ENCODE results near the gene PRSS22.
A peak's percentile ranks its signal among the peaks of the same experiment; 100 is the strongest.

Gene PRSS22

GRCh38 chr16:2852003-2852730, 5.8 kb downstream of the PRSS22 start:
- no peak for DNase-seq

GRCh38 chr16:2848933-2849725, 8.8 kb downstream of the PRSS22 start:
- DNase-seq = no peak

DNA sequence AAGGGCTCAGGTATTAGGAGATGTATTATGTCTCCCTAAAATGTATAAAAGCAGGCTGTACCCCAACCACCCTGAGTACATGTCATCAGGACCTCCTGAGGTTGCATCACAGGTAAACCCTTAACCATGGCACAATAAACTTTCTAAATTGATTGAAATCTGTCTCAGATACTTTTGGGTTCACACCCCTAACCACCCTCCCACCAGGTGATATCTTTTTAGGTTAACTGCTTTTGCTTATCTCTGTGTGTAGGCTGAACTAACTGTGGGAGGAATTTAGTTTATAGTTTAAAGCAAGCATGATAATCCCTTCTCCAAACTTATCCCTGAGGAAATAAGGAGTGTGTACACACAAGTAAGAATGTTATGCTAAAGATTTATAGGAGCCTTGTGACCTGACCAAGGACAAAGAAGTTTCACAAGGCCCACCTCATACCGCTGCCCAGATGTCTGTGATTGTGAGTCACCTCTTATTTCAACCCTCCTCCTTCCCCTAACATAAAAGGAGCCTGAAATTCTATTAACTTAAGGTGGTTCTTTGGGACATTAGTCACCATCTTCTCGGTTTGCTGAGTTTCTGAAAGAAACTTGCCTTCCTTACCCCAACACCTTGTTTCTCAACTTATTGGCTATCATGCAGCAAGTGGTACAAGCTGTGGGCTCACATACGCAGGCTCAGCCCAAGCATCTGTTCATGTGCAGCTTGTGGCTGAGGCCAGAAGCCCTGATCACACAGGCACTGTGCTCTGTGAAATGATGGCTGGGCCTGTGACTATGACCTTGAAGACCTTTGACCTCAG, 11.3 kb downstream of the PRSS22 start:
- DNase-seq = no peak

DNA sequence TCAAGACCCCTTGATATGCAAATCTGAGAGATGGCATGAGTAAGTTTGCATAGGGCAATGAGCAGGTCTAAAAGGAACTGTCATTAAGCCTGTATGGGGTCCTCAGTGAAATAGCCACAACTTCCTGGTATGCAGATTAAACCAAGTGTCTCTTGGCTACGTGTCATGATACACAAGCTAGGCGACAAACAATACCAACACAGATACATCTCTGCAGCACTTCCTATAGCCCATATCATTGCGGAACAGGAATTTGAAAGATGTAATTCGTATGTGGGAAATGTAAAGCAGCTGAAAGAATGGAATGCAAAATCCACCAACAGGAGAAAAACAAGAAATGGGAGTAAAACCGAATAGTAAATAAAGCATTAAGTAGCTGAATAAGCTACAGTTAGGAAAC, 12.9 kb downstream of the PRSS22 start:
- DNase-seq = no peak

GRCh38 chr16:2843526-2843925, 14.4 kb downstream of the PRSS22 start:
- DNase-seq = no peak

DNA sequence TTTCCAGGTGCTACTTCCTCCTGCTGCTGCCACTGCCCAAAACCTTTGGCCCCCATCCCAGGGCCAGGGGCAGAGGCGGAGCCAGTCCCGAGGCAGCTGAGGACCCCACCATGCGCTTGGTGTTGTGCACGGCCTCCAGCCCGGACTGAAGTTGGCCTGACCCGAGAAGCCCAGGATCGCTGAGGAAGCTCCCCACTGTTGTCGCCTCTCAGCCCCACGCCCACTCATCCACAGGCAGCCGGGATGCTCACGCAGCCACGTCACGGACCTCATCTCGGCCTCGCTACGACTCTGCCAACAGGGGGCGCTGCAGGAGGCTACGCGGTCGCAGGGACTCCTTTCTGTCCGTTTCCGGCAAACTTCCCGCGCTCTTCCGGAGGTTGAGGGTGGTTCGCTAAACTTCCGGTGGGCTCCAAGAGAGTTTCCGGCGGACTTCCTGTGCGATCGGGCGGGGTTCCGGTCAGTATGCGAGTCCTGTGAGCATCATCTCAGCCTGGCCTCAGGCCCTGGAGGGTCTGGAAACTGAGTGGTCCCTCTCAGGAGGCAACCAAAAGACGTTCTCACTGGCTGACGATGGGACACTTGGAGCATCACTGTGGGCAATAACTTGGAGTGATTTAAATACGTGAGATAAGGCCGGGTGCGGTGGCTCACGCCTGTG, 15.5 kb downstream of the PRSS22 start:
- peak; percentile 61 for DNase-seq

DNA sequence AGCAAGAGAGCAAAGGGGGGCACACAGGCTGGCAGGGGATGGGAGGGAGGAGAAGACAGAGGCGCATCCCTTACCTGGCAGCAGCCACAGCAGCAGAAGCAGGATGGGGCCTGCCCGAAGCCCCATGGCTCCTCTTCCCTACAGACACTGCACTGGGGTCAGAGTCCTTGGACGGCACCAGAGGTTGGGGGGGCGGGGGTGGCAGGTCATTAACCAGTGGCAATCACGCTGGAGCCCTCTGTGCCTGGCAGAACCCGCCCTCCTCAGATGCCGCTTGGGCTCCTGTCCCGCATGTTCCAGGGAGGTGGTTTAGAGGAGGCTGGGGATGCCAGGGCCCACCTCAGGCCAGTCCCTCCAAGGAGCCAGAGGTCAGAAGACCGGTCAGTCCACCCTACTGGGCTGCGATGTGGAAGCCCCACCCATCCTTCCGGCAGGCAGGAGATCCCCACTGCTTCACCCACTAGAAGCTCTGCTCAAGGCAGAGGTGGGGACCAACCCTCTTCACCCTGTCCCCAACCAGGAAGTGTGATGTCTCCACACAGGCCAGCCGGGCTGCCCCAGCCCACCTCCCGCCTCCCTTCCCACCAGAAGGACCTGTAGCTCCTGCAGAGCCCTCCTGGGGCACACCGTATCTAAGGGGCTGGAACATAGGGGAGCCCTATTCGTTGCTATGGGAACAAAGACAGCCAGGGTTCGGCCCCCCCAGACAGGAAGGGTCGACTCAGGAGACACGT, 16.2 kb downstream of the PRSS22 start:
- no peak for DNase-seq

GRCh38 chr16:2840914-2841313, 17.1 kb downstream of the PRSS22 start:
- no peak for DNase-seq

GRCh38 chr16:2839650-2840450, 18.1 kb downstream of the PRSS22 start:
- no peak for DNase-seq

GRCh38 chr16:2838928-2839327, 19.0 kb downstream of the PRSS22 start:
- DNase-seq = peak; percentile 38

DNA sequence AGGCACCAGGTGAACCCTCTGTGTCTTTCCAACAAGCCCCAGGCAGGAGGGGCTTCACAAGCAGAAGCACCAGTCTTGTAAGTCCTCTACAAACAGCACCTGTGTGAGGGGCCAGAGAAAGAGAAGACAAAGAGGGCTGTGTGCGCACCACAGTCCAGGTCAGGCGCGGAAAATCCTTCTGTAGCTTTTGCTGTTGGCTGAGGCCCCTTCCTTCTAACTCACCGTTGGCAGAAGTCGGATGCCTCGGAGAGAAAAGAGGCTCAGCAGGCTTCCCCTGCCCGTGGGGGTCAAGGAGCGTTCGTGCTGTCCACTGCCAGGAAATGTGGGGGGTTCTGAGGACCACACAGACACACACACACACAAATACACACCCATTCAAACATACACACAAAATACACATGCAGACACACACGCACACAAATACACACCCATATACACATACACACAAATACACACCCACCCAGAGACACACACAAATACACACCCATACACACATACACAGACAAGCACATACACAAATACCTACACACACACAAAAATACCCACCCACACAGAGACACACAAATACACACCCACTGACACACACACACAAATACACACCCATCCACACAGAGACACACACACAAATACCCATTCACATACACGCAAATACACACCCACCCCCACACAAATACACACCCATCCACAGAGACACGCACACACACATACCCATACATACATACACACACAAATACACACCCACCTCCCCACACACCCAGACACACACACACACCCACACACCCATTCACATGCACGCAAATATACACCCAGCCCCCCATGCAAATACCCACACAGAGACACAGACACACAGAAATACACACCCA, 21.1 kb downstream of the PRSS22 start:
- DNase-seq = no peak

GRCh38 chr16:2835638-2836493, 22.1 kb downstream of the PRSS22 start:
- DNase-seq = no peak

DNA sequence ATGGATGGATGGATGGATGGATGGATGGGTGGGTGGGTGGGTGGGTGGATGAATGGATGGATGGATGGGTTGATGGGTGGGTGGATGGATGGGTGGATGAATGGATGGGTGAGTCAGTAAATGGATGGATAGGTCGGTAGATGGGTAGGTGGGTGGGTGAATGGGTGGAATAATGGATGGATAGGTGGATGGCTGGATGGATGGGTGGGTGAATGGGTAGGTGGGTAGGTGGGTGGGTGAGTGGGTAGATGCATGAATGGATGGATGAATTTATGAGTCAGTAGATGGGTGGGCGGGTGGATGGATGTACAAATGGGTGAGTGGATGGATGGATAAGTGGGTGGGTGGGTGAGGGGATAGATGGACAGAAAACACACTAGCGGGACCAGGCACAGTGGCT, 23.0 kb downstream of the PRSS22 start:
- no peak for DNase-seq

DNA sequence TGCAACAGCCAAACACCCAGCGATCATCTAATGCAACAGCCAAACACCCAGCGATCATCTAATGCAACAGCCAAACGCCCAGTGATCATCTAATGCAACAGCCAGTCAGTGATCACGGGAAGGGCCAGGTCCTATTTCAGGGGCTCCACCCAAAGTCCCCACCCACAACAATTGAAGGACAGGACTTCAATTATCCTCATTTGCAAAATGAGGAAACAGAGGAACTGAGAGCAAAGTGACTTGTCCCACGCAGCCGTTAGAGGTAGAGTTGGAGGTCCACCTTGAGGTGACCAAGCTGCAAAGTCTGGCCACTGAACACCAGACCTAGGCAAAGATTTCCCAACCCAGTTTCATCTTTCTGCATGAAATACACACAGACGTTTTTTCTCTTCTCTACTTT, 24.2 kb downstream of the PRSS22 start:
- no peak for DNase-seq

DNA sequence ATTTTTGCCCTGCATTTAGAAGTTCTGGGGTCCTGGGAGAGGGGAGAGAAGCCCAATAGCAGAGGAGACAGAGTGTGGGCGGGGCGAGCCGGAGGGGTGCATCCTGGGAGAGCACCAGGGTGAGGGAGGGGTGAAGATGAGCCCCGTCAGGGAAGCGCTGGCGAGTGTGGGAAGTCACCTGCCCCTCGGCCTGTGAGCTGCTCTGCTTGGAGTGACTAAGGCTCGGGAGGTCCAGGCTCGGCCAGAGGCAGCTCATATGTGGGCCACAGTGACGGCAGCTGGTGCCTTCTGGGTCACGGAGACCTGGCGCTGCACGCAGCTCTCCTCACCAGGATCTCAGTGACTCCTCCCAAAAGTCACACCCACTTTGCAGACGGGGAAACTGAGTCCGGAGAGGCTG, 26.8 kb downstream of the PRSS22 start:
- DNase-seq = no peak

DNA sequence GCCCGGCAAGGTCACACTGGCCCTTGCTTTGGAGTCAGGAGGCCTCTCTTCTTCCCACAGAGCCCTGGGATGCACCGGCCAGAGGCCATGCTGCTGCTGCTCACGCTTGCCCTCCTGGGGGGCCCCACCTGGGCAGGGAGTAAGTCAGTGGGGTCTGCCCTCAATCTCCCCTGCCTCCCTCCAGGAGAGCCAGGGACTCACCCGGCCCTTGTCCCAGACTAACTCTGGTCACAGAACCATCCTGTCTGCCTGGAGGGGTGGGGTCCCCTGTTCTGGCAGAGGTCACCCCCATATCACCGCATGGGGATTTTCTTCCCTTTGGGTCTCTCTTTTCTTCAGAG, 27.6 kb downstream of the PRSS22 start:
- DNase-seq = no peak

- no peak for DNase-seq
These were observed 28.2 kb downstream of the PRSS22 start, which contains the start of gene ZG16B for GRCh38 chr16:2829501-2830354. TSS of gene ZG16B (plus strand) at chr16:2830303. CDS start at chr16:2830442, 139 bp downstream.

DNA sequence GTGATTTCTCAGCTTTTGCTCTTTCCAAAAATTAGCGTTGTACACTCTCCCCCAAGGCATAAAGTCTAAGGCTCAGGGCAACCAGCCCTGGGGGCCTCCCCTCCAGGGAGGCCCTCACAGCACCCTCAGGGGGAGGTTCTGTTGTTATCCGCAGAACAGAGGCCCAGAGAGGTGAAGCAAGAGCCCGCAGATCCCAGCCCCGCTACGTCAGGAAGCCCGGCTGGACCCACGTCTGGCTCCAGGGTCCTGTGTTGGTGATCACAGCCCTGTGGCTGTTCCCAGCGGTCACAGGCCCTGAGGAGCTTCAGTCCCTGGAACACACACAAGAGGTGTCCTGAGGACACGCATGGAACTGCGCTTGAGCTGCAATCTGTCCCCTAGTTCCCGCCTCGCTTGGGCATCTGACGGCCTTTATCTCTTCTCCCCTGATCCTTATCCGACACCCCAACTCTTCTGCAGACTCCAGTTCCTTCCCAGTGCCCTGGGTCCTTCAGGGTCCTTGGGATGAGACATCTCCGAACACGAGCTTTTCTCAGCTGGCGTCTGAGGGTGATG, 29.0 kb downstream of the PRSS22 start:
- no peak for DNase-seq
